ENCODE results near the gene NCOA1. TPM values are rescaled to one million over a fixed set of nuclear protein-coding genes. Genes with fewer than 3 reads are reported as not detected.
A peak's percentile ranks its signal among the peaks of the same experiment; 100 is the strongest.

NCOA1 gene
- total and polyA plus RNA-seq, 2 donors (not counting 3 experiments of a cell fraction or from before 2014, with no cell fraction given), result 11.4 to 14.1 TPM

- intact Hi-C loops (cut with micrococcal nuclease), result no loop called here
- Histone ChIP-seq H3K79me2 (ENCODE audit: control insufficient read depth, insufficient read depth, low read length) (no peaks in the 10 kb centered on the region), H3K9ac (replicated peaks; ENCODE audit: extremely low read depth, insufficient read depth, low read length) (no peak overlapping the region), H3K4me2 (ENCODE audit: insufficient read depth, low read length) (no peak overlapping the region), H4K20me1 (replicated peaks; ENCODE audit: control insufficient read depth, extremely low read depth, insufficient read depth, low read length) (no peaks in the 10 kb centered on the region), H3K9me3 (replicated peaks; ENCODE audit: control insufficient read depth, insufficient read depth, low read length) (no peaks in the 10 kb centered on the region), H3K4me1 (ENCODE audit: control insufficient read depth, extremely low read depth, insufficient read depth, low read length) (peaks cover 9% of the 10 kb centered on the region), H3K4me3 (replicated peaks in 1 of 3; ENCODE audit: insufficient read depth in 1 of 3, low read depth in 1 of 3, low read length in 3 of 3) (no peak overlapping the region), H3K27ac (ENCODE audit: insufficient read depth, low read depth, low read length) (no peak overlapping the region), H3K36me3 (ENCODE audit: control insufficient read depth in 2 of 2, extremely low read depth in 1 of 2, insufficient read depth in 2 of 2, low read length in 2 of 2) (no peaks in the 10 kb centered on the region), H3K27me3 (ENCODE audit: control insufficient read depth in 2 of 2, insufficient read depth in 2 of 2, low read length in 2 of 2) (no peaks in the 10 kb centered on the region), H3K9me1 (replicated peaks; ENCODE audit: control insufficient read depth, extremely low read depth, insufficient read depth, low read length) (no peaks in the 10 kb centered on the region), H2AFZ (ENCODE audit: low read depth, low read length) (no peak overlapping the region)
- no TSS peak for BruUV-seq (replicated peaks)
- no peak for FAIRE-seq
- POLR2A ChIA-PET, result no interaction called here
- DNase-seq (ENCODE audit: low read depth, low spot score), result no peak
- CTCF ChIA-PET, result interaction anchor here (0.7 kb wide), 1 partner anchor 396 kb away, joined by 3 read pairs; no protein-coding TSS in a partner anchor
- dilution Hi-C loops (cut with MboI; ENCODE audit: extremely low pct_ligation_motif_present, low sequenced_read_pairs), result no loop called here
- TF ChIP-seq GATA2 (IDR thresholded peaks at IDR 0.05; ENCODE audit: insufficient read depth, insufficient read length, low read depth, low read length), result no peak
- TF ChIP-seq POLR2A (IDR thresholded peaks at IDR 0.05; ENCODE audit: low read depth, low read length), result no peak
- TF ChIP-seq MYC (IDR thresholded peaks at IDR 0.05; ENCODE audit: low read depth, low read length), result no peak
- TF ChIP-seq EZH2 (IDR thresholded peaks at IDR 0.05; ENCODE audit: borderline replicate concordance, low read depth, low read length, severe bottlenecking), result no peak
Observed at GRCh38 chr2:24576617-24577016, 85.6 kb downstream of the NCOA1 start.

GRCh38 chr2:24577481-24577880 lies 86.4 kb downstream of the NCOA1 start:
- ChIA-PET CTCF (interaction anchor here (1.0 to 2.3 kb wide), 2 partner anchors 9 to 12 kb away, joined by 4 to 7 read pairs; no protein-coding TSS in a partner anchor), POLR2A (no interaction called here)
- no peaks in the 10 kb centered on the region for H3K79me2 ChIP-seq (ENCODE audit: control insufficient read depth, insufficient read depth, low read length)
- no peak overlapping the region for H3K9ac ChIP-seq (replicated peaks; ENCODE audit: extremely low read depth, insufficient read depth, low read length)
- H2AFZ ChIP-seq (ENCODE audit: low read depth, low read length), result no peak overlapping the region
- dilution Hi-C loops (cut with MboI; ENCODE audit: extremely low pct_ligation_motif_present, low sequenced_read_pairs) (no loop called here), intact Hi-C loops (cut with micrococcal nuclease) (no loop called here)
- peak; percentile 55 for DNase-seq (ENCODE audit: low read depth, low spot score)
- H3K27ac ChIP-seq (ENCODE audit: insufficient read depth, low read depth, low read length), result no peak overlapping the region
- H3K4me1 ChIP-seq (ENCODE audit: control insufficient read depth, extremely low read depth, insufficient read depth, low read length), result peaks cover 9% of the 10 kb centered on the region
- no peaks in the 10 kb centered on the region for H3K27me3 ChIP-seq (ENCODE audit: control insufficient read depth in 2 of 2, insufficient read depth in 2 of 2, low read length in 2 of 2)
- no peak overlapping the region for H3K4me3 ChIP-seq (replicated peaks in 1 of 3; ENCODE audit: insufficient read depth in 1 of 3, low read depth in 1 of 3, low read length in 3 of 3)
- no peaks in the 10 kb centered on the region for H3K9me3 ChIP-seq (replicated peaks; ENCODE audit: control insufficient read depth, insufficient read depth, low read length)
- TF ChIP-seq POLR2A (IDR thresholded peaks at IDR 0.05; ENCODE audit: low read depth, low read length), result no peak
- no peaks in the 10 kb centered on the region for H4K20me1 ChIP-seq (replicated peaks; ENCODE audit: control insufficient read depth, extremely low read depth, insufficient read depth, low read length)
- peak overlapping the region; percentile 12 for H3K4me2 ChIP-seq (ENCODE audit: insufficient read depth, low read length)
- no TSS peak for BruUV-seq (replicated peaks)
- peak; percentile 50 for FAIRE-seq
- no peaks in the 10 kb centered on the region for H3K9me1 ChIP-seq (replicated peaks; ENCODE audit: control insufficient read depth, extremely low read depth, insufficient read depth, low read length)
- H3K36me3 ChIP-seq (ENCODE audit: control insufficient read depth in 2 of 2, extremely low read depth in 1 of 2, insufficient read depth in 2 of 2, low read length in 2 of 2), result no peaks in the 10 kb centered on the region

Measured in endothelial cell of umbilical vein (primary cell).